HG03196 (cell line): ENCODE data around the gene NAXD.
"Not testable (repeated sequence)": the region's sequence is repeated elsewhere in the genome, so short reads cannot be mapped to it uniquely, and the experiment has no call there.

Experiments used
- ATAC-seq: cut with Tn5 transposase; IDR thresholded peaks from one replicate; pipeline ENCODE4 v1.9.1; 2021; ENCODE audit not compliant: unreplicated experiment

Gene NAXD

GRCh38 chr13:110627761-110628476 is 12.6 kb downstream of the NAXD start:
- ATAC-seq = no peak

DNA sequence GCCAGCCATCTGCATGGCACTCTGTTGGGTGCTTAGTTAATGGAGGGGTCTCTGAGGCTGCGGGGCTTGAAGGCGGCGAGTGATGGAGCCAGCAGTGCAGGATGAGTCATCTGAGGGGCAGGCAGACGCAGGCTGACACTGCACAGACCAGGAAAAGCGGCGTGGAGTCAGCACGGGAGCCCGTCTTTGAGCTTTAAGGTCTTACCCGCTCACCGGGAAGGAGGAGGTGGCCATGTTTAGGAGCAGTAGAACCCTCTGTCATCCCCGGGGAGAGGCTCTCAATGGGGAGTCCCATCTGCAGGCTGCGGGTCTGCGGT is 13.1 kb downstream of the NAXD start:
- ATAC-seq = no peak

- ATAC-seq = no peak
Measured at GRCh38 chr13:110628952-110629701, 13.8 kb downstream of the NAXD start.

- ATAC-seq = no peak
Measured at GRCh38 chr13:110629735-110630134, 14.4 kb downstream of the NAXD start.

- ATAC-seq = no peak
Measured at GRCh38 chr13:110630566-110631119, 15.3 kb downstream of the NAXD start.

- ATAC-seq = not testable (repeated sequence)
Measured at GRCh38 chr13:110632255-110632654, 16.9 kb downstream of the NAXD start.

GRCh38 chr13:110633776-110634175 is 18.4 kb downstream of the NAXD start:
- no peak for ATAC-seq

DNA sequence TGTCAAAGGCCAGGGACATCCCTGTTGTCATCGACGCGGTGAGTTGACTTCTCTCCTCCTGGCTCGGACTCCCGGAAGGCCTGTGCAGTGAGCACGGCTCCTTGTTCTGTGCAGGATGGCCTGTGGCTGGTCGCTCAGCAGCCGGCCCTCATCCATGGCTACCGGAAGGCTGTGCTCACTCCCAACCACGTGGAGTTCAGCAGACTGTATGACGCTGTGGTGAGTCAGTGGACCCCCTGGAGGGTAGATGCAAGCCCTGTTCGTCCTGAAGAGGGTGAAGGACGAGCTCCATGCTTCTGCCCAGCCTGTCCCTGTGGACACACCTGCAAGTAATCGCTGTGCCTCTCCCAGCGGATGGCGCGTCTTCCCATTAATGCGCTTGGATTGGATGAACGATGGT is 19.2 kb downstream of the NAXD start:
- ATAC-seq = no peak

DNA sequence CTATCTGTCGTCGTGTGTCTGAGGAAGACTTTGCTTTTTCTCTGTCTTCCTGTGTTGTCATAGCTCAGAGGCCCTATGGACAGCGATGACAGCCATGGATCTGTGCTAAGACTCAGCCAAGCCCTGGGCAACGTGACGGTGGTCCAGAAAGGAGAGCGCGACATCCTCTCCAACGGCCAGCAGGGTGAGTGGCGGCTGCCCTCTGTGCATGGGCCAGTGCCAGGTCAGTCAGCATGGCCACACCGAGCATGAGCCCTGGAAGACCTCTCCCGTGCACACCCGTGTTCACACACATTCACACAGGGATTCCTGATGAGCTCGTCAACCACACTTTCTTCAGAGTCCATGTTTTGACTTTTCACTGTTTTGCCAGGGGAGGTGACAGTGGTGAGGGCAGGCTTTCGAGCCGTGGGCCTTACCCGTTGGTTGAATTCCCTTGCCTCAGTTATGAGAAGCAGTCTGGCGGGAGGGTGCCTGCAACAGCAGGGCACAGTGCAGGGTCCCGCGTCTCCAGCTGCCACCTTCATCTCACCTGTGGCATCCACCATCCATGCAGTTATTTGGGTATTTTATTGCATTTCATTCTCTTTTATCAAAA is 20.2 kb downstream of the NAXD start:
- no peak for ATAC-seq

DNA sequence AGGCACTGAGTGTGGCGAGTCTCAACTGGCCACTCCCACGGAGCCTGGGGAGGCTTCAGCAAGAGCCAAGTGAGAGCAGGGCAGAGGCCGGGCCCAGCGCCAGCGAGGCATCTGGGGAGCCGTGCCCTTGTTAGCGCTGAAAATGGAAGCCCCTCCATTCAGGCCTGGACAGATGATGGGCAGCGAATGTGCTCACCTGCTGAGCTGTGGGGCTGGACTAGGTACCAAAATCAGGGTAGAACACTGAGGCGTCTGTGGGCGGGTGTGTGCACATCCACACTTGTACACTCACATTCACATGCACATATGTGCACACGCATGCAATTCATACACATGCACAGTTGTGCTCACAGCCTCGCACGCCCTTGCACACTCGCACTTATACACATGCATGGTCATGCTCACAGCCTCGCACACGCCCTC is 20.7 kb downstream of the NAXD start:
- no peak for ATAC-seq

DNA sequence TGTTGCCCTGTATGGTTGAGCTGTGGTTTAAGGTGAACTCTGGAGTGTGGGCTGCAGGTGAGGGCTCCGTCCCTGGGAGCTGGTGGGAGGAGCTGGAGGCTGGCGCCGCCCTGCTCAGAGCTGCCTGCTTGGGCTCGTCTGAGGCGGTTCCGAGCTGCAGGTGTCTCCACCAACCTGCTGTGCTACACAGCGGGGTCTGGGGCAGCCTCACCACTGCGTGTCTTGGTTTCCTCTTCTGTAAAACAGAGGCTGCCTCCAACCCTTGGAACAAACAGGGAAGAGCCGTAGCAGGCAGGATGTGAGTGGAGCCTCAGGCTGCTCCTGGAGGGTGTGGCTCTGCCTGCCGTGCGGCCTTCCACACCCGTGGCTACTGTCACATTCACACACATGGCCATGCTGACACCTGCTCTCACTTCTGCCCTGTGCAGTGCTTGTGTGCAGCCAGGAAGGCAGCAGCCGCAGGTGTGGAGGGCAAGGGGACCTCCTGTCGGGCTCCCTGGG is 21.4 kb downstream of the NAXD start:
- no peak for ATAC-seq

DNA sequence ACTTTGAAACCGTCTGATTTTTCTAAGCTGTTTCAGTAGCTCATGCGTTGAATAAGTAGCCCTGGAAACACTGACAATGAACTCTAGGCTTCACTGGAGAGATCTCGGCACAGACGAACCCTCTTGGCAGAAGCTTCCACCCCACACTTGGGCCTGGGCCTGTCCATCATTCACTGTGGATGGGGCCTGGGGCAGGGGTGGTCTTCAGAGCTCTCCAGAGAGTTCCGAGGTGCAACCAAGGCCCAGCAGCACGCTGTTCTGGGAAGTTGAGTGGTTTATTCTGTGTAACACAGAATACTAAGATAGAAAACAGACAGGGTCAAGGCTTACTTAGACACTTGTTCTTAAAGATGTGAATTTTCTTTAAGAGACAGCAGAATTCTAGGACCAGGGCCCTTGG is 21.9 kb downstream of the NAXD start:
- ATAC-seq = no peak

DNA sequence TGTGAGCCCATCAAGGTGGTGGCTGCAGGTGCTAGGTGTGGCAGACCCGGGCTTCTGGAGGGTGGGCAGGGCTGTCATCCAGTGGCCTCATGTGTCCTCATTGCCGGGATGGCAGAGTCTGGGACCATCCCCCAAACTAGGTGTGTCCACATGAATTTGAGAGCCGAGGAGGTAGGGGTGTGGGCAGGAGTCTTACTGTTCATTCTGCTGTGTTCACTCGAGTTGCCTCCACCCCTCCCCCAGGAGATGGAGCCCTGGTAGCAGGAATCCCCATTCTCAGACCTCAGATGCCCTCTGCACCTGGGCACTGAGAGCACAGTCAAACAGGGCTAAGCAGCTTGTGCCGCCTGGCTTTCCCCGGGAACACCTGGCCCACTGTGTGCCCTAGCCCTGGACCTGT is 22.4 kb downstream of the NAXD start:
- ATAC-seq = no peak

- no peak for ATAC-seq
Measured at GRCh38 chr13:110638257-110638656, 22.9 kb downstream of the NAXD start.

- ATAC-seq = no peak
Measured at GRCh38 chr13:110638814-110639806, 23.8 kb downstream of the NAXD start.

- no peak for ATAC-seq
Measured at GRCh38 chr13:110639935-110640334, 24.6 kb downstream of the NAXD start.

GRCh38 chr13:110640591-110641029 is 25.3 kb downstream of the NAXD start:
- no peak for ATAC-seq

DNA sequence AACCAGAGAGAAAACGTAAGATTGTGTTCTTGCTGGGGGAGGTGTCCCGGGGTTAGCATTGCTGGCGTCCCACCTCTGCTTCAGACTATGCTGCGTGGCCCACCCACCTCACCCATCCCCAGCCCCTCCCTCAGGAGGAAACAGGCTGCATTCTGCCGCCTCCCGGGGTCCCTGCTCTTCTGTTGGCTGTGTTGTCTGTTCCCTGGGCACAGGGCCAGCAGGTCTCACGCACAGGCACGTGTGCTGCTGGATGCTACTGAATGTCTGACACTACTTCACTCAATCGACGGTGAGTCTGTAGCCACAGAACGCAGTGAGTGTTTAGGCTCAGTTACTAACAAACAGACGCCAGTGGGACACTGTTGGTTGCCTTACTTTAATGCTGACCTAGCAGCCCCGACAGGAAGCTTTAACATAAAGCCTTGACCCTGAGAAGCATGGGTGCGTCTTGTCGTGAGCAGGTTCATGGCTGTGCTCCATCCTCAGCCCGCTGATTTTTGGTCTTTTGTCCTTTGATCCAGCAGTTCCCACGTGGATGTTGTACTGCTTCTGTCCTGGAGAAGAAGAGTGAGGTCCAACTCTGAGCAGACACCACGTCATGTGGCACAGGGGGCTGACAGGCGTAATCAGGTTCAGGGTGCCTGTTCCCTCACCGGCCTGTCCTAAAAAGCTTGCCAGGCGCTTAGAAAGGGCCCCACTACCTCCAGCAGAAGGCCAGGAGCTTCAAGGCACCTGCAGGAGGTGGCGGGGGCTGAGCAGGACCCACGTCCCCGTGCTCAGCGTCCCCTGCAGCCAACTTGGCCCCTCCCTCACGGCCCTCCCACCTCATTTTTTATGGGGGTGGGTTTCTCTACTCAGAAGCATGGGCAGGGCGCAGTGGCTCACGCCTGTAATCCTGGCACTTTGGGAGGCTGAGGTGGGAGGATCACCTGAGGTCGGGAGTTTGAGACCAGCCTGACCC is 26.0 kb downstream of the NAXD start:
- no peak for ATAC-seq

DNA sequence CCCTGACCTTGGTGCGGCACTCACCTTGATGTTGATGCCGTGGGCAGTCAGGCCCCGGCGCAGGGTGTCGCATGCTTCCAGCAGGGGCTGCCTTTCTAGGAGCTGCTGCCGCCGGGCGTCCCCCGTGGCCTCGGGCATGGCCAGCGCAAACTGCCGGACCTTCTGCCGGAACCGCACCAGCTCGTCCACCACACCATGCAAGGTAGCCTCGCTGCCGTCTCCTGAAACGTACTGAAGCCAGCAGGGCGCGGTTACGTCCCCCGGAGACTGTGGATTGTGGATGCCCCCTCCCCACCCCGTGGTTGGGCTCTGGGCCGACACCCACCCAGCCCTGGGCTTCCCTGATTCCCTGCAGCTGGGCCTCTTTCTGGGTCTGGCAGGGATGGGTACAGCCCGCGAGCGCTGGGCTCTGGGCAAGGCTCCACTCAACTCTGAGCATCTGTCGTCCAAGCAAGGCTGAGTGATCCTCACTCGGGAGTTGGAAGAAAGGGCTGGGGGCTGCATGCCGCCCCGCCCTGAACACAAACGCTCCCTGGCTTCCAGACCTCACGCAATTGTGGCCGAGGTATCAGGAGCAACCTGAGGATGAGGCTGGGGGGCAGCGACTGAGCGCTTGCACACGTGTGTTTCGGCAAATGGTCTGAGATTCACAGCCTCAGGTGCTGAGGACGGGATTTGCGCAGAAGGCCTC is 27.1 kb downstream of the NAXD start:
- no peak for ATAC-seq
